ENCODE data around the gene LIN7B.
A peak's percentile ranks its signal among the peaks of the same experiment; 100 is the strongest.

The LIN7B gene

DNA sequence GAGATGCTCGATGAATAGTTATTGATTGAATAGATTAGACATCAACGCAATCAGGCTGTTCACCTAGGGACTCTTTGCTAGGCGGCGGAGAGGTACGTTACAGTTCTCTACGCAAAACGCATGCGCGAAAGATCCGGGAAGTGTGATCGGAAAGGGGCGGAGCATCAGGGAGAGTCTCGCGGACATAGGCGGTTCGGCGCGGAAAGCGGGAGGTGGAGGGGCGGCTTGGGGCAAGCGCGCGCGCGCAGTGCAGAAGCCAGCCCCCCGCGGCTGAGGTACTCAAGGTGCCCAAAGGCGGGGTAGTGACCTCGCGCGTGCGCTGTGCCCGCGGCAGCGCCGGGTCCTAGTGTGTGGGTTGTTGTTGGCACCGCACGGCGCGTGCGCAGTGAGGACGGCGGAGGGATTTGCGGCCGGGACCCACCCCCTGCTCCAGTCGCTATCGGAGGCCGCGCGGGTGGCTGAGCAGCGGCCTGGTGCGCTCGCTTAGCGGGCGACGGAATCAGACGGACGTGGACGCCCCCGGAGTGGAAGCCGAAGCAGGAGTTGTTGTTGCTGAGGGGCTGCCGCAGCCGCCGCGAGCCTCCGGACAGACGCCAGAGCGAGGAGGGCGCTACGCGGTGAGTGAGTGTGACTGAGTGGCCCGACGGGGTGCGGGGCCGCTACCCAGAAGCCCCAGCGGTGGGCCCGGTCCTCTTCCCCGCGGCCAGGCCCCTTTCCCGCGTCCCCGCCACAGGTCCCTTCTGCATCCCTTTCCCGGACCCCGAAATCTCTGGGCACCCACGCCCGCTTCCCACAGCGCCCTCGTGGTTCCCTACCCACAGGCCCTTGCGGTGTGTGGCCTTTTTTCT, 28.9 kb upstream of the LIN7B start, which contains the start of gene SNRNP70:
TSS of gene SNRNP70 (plus strand) at position 432 of the 848 bp plus-strand sequence. CDS start 964 bp downstream, outside the sequence.
- TF ChIP-seq, protein P1, sequence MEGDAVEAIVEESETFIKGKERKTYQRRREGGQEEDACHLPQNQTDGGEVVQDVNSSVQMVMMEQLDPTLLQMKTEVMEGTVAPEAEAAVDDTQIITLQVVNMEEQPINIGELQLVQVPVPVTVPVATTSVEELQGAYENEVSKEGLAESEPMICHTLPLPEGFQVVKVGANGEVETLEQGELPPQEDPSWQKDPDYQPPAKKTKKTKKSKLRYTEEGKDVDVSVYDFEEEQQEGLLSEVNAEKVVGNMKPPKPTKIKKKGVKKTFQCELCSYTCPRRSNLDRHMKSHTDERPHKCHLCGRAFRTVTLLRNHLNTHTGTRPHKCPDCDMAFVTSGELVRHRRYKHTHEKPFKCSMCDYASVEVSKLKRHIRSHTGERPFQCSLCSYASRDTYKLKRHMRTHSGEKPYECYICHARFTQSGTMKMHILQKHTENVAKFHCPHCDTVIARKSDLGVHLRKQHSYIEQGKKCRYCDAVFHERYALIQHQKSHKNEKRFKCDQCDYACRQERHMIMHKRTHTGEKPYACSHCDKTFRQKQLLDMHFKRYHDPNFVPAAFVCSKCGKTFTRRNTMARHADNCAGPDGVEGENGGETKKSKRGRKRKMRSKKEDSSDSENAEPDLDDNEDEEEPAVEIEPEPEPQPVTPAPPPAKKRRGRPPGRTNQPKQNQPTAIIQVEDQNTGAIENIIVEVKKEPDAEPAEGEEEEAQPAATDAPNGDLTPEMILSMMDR (IDR thresholded peaks at IDR 0.05; ENCODE audit: extremely low read depth, missing control alignments), result no peak
- DNase-seq (ENCODE audit: low spot score), result peak; percentile 99

DNA sequence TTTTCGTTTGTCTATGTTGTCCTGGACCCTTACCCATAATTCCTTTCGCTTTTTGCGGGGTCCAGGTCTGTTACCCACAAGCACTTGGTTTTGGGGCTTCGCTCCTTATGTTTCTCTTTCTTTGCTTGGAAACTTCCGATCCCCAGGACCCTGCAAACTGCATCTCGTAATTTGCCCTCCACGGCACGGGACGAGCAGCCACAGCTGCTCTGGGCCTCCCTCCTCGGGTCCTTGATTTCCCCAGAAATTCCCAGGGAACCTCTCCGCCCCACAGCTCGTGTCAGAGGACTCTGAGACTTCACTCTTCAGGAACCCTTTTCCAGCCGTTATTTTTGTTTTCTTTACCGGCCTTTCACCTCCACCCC, 28.3 kb upstream of the LIN7B start:
- TF ChIP-seq, protein P1 (IDR thresholded peaks at IDR 0.05; ENCODE audit: extremely low read depth, missing control alignments), result no peak
- no peak for DNase-seq (ENCODE audit: low spot score)

DNA sequence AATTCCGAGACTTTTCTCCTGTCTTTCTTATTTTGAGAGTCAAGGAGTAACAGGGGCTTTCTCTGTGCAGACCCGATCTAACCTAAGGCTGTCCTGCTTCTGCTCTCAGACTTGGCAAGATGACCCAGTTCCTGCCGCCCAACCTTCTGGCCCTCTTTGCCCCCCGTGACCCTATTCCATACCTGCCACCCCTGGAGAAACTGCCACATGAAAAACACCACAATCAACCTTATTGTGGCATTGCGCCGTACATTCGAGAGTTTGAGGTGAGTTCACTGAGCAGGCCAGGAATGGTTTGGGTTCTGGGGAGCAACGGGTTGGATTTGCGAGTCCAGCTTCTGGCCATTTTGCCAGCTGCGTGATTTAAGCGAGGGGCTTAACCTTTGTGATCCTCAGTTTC, 27.9 kb upstream of the LIN7B start:
- TF ChIP-seq, protein P1 (IDR thresholded peaks at IDR 0.05; ENCODE audit: extremely low read depth, missing control alignments), result no peak
- DNase-seq (ENCODE audit: low spot score), result no peak

DNA sequence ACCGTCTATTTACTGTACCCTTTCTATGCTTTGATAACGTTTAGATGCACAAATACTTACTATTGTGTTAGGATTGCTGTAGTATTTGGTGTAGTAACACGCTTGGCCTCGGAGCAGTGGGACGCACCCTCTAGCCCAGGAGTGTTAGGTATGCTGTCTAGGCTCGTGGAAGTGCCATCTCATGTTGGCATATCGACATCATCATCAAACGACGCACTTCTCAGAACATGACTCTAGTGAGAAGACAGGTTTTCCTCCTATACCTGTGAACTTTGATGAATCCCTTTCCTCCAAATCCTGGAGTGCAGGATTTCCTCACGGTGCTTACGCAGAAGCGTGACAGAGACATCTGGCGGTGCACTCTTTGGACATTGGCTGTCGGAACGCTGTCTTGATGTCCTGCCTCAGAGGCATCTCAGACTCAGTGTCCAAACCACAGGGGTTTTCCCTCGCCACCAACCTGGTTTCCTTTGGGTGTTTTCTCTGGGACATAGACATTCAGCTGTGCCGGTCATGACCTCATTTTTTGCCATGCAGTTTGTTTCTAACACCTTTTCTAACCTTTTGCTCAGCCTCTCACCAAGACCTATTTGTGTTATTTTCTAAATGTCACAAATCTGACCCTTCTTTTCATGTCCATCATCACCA, 22.7 kb upstream of the LIN7B start:
- TF ChIP-seq, protein P1 (IDR thresholded peaks at IDR 0.05; ENCODE audit: extremely low read depth, missing control alignments), result no peak
- DNase-seq (ENCODE audit: low spot score), result no peak

DNA sequence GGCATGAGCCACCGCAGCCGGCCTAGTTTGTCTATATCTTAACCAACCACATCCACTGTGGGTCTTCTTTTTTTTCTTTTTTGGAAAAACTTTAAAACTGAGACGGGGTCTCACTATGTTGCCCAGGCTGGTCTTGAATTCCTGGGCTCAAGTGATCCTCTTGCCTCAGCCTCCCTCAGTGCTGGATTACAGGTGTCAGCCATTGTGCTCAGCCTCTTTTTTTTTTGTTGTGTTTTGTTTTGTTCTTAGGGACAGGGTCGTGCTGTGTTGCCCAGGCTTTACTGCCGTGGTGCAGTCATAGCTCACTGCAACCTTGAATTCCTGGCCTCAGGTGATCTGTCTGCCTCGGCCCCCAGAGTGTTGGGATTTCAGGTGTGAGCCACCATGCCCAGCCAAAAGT, 21.5 kb upstream of the LIN7B start:
- no peak for DNase-seq (ENCODE audit: low spot score)
- TF ChIP-seq, protein P1 (IDR thresholded peaks at IDR 0.05; ENCODE audit: extremely low read depth, missing control alignments), result no peak

DNA sequence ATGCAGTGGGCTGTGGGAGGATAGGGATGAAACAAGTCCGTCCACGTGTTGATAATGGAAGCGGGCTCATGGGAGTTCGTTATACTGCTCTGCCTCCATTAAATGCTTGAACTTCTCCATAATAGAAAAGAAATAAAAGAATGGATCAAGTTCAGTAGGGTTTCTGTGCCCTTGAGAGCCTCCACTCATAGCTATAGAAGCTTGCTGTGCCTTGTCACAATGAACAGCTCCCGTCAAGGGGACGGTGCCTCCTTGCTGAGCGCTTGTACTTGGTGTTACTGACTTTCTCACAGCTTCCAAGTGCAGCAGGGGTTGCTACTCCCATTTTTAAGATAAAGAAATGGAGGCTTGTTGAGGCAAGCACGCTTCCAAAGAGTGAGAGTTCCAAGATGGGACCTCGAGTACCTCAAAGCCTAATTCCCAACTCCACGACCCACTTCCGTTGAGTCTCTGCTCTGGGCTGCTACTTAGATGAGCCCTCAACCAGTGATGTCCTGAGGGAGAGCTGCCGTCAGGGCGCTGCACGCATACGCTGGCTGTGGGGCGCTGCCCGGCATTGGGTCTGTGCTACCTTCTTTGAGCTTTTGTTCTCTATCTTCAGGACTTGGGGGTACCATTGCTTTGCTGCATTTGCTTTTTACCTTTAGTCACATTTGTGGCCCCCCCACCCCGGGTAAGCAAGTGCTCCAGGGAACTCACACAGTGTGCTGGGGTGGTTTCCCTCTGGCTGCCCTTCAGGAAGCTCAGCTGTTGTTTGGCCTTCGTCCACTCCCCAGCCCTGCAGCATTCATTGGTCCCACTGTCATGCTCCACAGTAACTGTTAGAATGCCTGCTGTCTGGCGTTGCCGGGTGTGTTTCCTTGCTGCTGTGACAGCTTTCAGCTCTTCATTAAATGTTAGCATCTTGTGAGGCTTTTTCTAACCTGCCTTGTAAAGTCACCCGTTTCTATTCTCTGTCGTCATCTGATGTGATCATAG, 19.4 kb upstream of the LIN7B start:
- no peak for DNase-seq (ENCODE audit: low spot score)

More for the DNA sequence above, 19.4 kb upstream of the LIN7B start:
- TF ChIP-seq, protein P1 (IDR thresholded peaks at IDR 0.05; ENCODE audit: extremely low read depth, missing control alignments), result no peak

Data from GM20000 (cell line).